HuH-7 (cell line): ENCODE results near the gene CTCF.

ENCODE experiments used
- DNase-seq: peaks from one replicate; pipeline ENCODE4 v3.0.0; 2011; ENCODE audit warnings: low spot score

The CTCF gene

DNA sequence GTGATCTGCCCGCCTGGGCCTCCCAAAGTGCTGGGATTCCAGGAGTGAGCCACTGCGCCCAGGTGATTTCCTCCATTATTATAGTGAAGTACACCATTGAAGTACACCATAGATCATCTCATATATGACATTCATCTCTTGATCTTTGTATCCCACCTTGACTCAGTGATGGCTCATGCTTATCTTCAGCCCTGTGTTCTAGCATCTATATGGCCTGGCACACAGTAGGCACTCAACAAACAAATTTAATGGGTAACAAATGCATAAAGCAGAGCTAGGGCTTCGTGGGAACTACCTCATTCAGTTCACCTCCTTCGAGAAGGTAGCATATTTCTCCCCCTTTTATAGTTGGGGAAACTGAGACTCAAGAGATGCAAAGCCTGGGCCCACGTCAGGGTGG, 103.3 kb downstream of the CTCF start:
- no peak for DNase-seq

DNA sequence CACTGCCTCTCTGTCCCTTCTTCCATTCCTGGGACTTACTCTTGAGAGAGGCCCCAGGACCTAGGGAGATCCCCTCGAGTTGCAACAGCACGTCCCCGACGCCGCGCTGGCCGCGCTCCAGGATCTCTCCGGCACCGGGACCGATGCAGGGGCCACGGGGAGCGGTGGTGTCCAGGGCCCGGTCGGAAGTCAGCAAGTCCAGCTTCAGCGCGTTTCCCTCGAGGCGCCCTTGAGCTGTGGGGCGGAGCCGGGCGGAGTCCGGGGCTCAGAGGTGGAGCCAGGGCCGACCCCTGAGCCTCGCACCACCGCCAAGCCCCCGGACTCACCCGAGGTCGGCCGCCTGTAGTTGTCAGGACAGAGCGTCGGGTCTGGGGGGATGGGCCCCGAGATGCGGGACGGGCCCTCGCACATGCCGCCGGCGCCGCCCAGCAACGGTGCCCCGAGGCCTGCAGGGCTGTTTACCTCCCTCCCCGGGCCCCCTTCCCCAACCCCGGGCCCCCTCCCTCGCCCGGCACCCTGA, 103.8 kb downstream of the CTCF start:
- peak; percentile 69 for DNase-seq

DNA sequence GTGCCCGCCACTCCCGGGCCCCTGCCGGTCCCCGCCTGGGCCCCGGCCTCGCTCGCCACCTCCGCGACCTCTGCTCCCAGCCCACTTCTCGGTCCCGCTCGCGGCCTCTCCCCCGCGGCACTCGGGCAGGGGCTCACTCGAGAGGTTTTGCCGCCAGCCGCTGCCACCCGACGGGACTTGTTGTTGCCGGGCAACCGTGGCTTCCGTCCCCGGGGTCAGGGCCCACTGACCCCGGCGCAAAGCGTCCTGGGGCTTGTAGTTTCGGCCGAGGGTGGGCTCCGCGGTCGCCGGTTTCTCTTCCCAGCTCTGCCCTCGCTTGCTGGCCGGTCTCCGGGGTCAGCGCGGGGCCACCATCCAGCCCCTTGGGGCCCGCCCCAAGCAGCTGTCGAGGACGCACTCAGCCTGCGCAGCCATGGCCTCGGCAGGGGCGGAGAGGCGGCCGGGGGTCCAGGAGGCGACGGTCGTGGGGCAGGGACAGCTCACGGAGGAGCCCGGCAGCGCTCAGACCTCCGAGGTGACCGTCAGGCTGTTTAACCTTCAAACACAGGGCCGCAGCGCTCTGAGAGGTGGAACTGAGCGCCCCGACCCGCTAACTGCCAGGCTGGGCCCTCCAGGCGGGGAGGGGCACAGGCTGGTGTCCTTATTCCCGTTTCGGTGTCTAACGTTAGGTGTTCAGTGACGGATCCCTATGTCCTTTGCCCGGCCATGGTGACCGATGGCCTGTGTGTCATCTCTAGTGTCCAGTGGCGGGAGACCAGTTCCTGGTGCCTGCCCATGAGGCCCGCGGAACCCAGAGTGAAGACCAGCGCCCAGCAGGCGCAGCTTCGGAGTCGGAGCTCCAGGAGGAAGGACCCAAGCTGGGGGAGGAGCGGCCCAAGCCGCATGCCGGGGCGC, 104.5 kb downstream of the CTCF start, which contains the start of the genes C16orf86 and ENKD1:
Gene C16orf86 (plus strand): TSS at position 256 of the 894 bp plus-strand sequence. CDS start 157 bp downstream, at position 413.
Gene ENKD1 (minus strand): TSS at position 192 of the 894 bp plus-strand sequence. CDS start 308 bp downstream, outside the sequence.
- DNase-seq, result peak; percentile 99

DNA sequence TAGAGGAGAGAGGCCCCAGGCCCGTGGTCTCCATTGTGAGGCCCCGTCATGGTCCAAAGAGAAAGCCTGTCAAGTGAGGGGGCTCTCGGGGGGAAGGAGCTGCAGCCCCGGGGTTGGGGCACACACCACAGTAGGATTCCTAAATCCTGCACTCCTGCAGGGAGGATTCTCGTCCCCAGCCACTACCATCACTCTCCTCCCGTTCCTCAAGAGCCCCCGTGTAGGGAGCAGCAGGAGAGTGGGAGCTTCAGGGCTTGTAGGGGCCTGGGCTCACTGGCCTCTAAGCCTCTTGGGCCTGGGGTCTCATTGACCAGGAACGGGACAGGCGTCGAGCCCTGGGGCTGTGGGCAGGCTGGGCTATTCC, 105.1 kb downstream of the CTCF start:
- DNase-seq, result no peak

DNA sequence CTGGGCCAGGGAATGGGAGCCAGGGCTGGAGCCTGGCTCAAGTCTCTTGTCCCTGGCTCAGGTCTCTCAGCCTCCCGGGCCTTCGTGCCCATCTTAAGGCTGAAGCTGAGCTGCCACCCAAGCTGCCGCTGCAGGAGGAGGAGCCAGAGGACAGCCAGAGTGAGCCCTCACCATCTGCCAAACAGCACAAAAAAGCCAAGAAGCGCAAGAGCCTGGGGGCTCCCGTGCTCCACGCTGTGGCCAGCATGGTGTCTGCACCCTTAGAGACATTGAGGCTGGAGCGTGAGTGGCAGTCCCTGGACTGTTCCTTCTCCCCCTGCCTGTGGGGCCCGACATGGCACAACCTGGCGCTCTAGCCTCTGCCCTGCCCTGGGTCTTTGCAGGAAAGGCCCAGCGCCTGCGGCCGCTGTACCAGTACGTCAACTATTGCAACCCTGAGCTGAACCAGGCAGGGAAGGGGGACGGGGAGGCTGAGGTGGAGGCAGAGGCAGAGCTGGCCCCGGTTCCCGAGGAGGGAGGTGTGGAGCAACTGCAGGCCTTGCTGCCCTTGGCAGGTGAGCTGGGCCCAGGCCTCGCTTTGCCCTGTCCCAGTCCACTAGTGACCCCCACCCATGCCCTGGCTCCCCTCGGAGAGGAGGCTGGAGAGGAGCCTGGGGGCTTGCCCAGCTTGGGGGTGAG, 105.6 kb downstream of the CTCF start:
- peak; percentile 99 for DNase-seq

DNA sequence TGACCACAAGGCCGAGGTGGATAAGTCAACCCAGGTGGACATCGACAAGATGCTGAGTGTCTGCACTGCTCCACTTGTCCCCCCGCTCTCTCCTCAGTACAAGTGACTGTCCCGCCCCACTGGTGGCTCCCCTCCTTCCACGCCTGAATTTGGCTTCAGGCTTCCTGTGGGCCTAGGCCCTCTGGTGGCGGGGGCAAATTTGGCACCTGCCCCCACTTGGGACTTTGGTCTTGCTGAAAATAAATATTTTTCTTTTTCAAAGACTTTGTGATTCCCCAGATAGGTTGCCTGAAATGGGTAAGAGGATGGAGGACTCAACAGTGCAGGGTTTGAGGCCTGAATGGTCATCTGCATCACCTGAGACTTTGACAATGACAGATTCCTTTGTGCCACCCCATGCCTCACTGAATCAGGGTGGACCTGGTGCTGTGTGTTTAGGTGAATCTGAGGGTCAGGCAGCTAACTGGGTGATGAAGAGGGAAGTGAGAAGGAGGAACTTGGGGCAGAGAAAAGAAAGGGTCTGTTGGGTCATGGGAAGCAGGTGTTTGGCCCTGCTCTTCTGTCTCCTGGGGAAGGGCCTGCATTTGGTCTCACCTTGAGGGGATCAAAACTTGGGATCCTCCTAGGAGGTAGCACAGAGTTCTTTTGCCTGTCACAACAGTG, 106.3 kb downstream of the CTCF start:
- DNase-seq, result no peak

DNA sequence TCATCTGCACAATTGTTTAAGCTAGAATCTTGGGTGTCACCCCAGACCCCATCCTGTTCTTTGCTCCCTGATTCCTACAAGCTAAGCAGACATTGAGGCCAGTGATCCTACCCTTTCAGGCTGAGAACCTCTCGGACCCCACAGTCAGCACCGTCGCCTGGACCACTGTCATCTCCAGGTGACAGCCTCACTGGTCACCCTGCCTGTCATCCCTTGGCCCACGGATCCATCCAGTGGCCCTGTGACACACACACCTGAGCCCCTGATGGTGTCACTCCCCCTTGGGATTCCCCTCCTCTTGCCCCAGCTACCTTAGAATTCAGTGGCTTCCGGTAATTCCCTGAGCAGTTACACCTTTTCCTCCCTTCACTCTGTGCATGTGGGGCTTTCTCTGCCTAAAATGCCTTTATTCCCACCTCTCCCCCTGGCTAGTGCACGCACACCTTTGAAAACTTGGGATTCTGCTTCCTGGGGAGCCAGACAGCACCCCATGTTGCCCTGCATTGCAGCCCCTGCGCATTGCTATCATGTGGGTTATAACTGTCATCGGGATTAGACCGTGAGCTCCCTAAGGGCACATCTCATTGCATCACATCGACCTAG, 107.3 kb downstream of the CTCF start:
- DNase-seq, result no peak

DNA sequence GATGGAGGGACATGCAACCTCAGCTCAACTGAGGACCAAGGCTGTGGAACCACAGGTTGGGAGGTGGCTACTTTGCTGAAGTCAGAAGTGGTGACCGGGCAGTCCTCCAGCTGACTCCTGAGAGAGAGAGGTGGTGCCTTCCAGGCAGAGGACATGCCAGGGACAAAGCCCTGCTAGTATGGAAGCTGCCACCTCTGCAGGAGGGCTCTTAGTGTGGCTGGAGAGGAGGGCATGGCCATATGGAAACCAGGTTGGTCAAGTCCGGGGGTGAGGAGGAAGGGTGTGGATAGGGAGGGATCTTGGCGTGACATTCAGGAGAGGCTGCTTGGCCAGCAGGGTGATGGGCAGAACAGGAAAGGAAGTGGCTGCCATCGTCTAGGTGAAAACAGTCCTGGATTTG, 110.0 kb downstream of the CTCF start:
- no peak for DNase-seq

DNA sequence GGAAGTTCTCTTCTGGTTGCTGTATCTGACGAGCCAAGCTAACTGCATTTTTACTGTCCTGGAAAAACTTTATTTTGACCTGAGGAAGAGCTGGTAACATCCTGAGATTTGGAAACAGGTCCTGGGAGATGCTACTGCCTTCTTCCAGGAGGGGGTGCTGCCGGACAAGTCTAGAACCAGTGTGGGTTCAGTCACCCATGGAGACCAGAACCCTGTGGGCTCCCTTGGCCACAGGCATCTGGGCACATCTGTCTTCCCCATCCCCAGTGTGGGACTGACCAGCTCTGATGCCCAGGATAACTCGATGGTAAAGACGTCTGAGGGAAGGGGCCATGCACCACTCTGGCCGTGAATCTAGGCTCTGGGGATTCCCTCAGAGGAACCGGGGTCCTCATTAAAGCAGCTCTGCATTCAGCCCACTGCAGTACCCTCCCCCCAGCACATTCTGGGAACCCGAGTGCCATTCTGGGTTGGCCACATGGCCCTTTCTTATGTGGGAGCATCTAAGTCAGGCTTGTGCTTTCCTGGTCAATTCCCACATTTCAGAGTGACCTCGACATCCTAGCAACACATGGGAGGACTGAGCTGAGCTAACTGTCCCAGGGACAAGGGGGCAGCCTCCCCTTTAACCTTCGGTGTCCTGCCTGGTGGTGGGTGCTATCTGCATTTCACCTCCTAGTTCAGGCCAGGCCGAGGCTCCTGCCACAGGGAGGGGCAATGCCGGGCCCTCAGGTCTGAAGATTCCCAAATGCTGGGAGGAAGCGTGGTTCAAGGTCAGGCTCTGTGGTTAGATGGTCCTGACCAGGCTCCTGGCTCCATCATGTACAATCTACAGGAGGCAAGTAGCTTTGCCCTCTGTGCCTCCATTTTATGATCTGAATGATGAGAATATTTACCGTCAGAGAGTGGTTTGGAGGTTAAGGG, 110.7 kb downstream of the CTCF start:
- peak; percentile 91 for DNase-seq

DNA sequence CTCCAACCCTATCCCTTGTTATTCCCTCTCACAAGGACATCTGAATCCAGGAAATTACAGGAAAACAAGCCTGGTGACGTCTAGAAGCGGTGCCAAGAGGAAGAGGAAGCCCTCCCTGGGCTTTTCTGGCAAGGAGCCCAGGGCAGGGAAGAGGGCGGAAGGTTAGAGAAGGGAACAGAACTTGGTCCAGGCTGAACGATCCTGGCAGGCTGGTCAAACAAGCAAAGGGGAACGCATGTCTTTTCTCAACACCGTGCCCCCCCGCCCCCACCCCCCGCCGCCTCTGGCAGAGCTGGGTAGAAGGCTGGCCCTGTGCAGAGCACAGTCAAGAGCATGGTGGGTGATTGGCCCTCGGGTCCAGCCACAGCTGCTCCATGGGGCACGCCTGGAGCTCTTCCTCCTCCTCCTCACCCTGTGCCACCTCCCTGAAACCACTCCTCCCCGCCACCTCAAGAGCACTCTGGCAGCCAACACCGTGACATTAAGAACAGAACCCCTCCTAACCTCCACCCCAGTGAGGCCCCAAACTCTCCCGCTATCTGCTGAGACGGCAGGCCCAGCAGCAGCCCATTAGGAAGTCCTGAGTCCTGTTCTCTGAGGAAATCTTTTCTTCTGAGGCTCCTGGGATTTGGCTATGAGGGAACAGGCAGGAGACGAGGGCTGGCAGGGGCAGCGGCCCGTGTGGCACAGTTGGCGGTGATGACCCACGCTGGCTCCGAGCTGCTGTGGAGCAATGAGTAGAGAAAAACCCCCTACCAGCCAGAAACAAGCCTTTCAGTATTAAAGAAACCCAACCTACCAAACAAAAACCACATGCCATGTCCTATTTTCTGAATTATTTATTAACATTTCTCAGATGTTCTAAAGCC, 111.6 kb downstream of the CTCF start:
- no peak for DNase-seq

DNA sequence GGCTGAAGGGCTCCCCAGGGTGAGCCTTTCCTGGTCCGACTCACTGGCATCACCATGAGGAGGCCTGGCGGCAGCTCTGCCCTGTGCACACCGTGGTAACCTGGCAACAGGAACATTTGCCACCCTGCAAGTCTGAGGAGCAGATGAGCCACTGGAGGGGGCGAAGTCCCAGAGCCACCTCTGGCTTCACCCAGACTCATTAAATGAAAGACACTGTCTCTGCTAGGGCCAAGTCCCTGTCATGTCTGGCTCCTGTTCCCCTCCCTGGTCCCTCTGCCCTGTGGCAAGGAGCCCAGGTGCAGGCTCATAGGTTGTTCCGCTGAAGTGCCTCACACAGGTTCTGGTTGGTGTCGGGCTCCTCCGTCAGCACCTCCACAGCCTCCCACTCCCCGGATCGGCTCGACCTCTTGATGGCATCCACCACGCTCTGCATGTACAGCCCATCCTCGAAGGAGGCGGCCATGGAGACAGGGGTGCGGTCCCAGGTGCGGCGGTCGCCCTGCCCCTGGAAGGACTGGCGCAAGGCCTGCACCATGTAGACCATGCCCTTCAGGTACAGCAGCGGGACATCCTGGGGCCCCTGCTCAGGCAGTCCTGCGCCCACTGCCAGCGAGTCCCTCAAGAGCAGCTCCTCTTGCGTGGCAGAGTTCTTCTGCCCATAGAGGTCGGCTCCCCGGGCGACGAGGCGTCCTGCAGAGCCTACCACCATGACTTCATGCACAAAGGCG, 112.7 kb downstream of the CTCF start:
- DNase-seq, result no peak

DNA sequence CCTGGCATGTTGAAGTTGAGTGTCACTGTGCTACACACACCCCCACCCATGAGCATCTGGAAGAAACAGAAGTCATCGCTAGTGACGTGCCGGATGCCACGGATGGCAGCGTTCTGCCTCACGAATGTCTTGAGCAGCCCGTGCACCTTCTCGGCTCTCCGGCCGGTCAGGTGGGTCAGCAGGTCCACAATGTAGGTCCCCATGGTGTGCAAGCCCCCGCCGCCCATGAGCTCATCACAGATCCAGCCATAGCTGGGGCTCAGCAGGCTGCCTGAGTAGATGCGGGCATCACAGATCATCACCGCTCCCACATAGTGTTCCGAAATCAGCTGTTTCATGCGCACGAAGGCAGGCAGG, 113.2 kb downstream of the CTCF start:
- no peak for DNase-seq

DNA sequence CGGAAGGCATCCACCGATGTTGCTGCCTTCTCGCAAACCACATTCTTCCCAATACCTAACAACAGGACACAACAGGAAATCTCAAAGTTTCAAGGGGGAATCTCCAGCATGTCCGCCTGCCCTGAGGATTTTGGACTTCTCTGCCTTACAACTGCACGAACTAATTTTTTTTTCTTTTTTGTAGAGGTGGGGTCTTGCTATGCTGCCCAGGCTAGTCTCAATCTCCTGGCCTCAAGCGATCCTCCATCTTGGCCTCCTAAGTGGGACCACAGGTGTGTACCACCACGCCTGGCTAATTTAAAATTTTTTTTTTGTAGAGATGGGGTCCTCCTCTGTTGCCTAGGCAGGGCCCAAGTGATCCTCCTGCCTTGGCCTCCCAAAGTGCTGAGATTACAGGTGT, 113.7 kb downstream of the CTCF start:
- no peak for DNase-seq

DNA sequence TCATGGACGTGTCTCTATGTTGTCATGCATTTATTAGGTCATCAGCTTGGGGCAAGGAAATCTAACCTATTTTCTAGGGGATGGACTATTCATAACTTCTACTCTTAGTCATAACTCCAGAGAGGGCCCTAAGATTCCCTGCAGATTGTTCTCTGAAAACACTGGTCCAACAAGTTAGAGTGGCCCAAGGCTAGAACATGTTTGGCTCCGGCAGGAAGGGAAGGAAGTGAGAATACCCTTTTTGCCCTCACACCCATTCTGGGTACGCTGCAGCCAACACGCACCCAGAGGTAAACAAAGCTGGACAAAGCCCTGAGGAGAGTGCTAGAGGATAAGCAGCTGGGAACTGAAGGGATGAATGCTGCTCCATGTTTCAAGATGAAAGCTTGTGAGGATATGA, 114.2 kb downstream of the CTCF start:
- no peak for DNase-seq

DNA sequence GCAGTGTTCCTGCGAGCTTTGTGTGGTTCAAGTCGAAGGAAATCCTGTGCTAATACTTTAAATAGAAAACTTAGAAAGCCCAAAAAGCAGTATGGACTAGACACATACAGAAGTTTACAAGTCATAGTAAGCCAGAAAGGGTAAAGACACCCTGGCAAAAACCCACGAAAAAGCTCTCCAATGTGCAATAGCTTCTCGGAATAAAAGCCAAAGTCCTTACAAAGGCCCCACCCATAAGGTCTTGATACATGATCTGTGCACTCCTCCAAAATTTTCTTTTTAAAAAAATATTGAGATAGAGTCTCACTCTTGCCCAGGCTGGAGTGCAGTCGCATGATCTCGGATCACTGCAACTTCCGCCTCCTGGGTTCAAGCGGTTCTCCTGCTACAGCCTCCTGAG, 114.6 kb downstream of the CTCF start:
- DNase-seq, result no peak

DNA sequence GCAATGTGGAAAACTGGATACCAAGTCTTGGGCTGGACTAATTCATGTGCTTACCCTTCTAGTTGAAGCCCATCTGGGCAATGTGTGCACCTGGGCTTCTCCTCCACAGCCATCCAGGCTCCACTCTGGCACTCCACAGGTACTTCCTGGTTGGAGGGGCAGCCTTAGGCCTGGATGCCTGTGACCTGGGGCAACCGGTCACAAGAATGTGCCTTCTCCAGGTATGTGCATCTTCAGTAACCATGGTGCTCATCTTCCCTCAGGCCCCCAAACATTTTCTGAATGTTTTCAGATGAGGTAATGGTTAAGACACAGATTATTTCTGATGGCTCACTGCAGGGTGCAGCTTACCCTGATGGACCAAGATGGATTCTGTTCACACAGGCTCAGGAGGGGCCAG, 115.4 kb downstream of the CTCF start:
- no peak for DNase-seq

DNA sequence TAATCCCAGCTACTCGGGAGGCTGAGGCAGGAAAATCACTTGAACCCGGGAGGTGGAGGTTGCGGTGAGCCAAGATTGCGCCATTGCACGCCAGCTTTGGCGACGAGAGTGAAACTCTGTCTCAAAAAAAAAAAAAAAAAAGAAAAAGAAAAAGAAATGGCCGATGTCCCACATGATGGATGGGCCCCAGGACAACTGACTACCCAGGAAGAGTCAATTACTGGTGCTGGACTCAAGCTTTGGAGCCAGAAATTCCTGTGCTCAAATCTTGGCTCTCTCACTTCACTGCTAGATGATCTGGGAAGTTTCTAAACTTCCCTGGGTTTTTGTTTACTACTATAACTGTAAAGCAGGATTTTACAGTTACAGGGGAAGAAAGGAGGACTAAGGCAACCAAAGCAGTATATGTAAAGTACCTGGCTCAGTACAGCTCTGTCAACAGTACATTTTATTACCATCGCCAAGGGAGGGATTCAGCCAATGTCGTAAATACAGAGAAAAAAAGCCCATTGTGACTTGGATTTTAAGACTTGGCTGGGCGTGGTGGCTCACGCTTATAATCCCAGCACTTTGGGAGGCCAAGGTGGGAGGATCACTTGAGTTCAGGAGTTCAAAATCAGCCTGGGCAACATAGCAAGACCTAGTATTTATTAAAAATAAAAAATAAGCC, 116.2 kb downstream of the CTCF start:
- DNase-seq, result peak; percentile 78

DNA sequence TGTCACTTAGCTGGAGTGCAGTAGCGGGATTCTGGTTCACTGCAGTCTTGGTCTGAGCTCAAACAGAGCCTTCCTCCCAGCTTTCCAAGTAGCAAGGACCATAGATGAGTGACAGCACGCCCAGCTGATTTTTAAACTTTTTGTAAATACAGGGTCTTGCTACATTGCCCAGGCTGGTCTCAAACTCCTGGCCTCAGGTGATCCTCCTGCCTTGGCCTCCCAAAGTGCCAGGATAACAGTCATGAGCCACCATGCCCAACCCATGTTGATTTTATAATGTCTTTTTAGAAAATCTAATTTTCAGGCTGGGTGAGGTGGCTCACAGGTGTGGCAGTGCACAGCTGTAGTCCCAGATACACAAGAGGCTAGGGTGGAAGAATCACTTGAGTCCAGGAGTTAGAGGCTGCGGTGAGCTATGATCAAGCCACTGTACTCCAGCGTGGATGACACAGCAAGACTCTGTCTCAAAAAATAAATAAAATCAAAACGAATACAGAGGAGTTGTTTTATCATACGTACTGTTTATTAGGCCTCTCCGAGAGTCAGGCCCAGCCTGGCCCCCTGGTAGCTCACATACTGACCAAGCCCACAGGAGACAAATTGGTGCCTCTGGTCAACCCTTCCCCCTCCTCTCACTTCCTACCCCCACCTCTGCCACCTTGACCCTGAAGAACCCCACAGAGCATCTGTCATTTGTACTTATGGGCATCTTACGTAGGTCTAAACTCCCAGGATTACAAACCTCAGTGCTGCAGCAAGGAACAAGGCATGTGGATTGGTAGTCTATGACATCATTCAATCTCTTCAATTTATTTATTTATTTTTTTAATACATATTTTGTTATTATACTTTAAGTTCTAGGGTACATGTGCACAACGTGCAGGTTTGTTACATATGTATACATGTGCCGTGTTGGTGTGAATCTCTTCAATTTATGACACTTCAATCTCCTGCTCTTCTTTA, 117.9 kb downstream of the CTCF start:
- DNase-seq, result no peak
